Nephron progenitor cell (in vitro differentiated cells): ENCODE data around the gene JARID2.
A peak's percentile ranks its signal among the peaks of the same experiment; 100 is the strongest.

ENCODE experiments used
- DNase-seq: peaks from one replicate; pipeline ENCODE4 v3.0.0; 2021
- H3K27ac Mint-ChIP-seq: 2 replicates; pipeline ENCODE4 v1.8.0; 2021; ENCODE audit warnings: mild to moderate bottlenecking, moderate library complexity, mixed read lengths
- H3K27me3 Mint-ChIP-seq: 2 replicates; pipeline ENCODE4 v1.8.0; 2021; ENCODE audit warnings: mild to moderate bottlenecking, low read depth, mixed read lengths; ENCODE audit not compliant: poor library complexity
- H3K36me3 Mint-ChIP-seq: 2 replicates; pipeline ENCODE4 v1.8.0; 2021; ENCODE audit warnings: low read depth, mixed read lengths
- H3K4me1 Mint-ChIP-seq: 2 replicates; pipeline ENCODE4 v1.8.0; 2021; ENCODE audit warnings: mixed read lengths
- H3K4me3 Mint-ChIP-seq: 2 replicates; pipeline ENCODE4 v1.8.0; 2021; ENCODE audit warnings: mild to moderate bottlenecking, moderate library complexity, mixed read lengths
- H3K9me3 Mint-ChIP-seq: 2 replicates; pipeline ENCODE4 v1.8.0; 2021; ENCODE audit warnings: mild to moderate bottlenecking, moderate library complexity, mixed read lengths
- CTCF ChIP-seq: fragments of 200-600 bp; sonication (generic); IDR thresholded peaks from 2 replicates; pipeline ENCODE4 v1.5.0; 2021; ENCODE audit warnings: antibody characterized with exemption

Gene JARID2

GRCh38 chr6:15244620-15245360, 1.1 kb upstream of the JARID2 start:
- Mint-ChIP-seq H3K4me1 (peaks cover 29% of the 10 kb centered on the region), H3K36me3 (no peaks in the 10 kb centered on the region), H3K9me3 (no peaks in the 10 kb centered on the region), H3K27me3 (no peaks in the 10 kb centered on the region), H3K27ac (no peak overlapping the region), H3K4me3 (peak overlapping the region; percentile 100)
- TF ChIP-seq CTCF, result no peak
- peak; percentile 76 for DNase-seq

GRCh38 chr6:15246217-15246665, 372 bp downstream of the JARID2 start:
- H3K27ac Mint-ChIP-seq, result peak overlapping the region; percentile 99
- peaks cover under 1% of the 10 kb centered on the region for H3K36me3 Mint-ChIP-seq
- DNase-seq, result no peak
- peak overlapping the region; percentile 100 for H3K4me3 Mint-ChIP-seq
- no peaks in the 10 kb centered on the region for H3K27me3 Mint-ChIP-seq
- TF ChIP-seq CTCF, result no peak
- H3K4me1 Mint-ChIP-seq, result peaks cover 42% of the 10 kb centered on the region
- no peaks in the 10 kb centered on the region for H3K9me3 Mint-ChIP-seq

- Mint-ChIP-seq H3K9me3 (no peaks in the 10 kb centered on the region), H3K27ac (peak overlapping the region; percentile 88), H3K4me1 (peaks cover 48% of the 10 kb centered on the region), H3K4me3 (peak overlapping the region; percentile 100), H3K36me3 (peaks cover 4% of the 10 kb centered on the region), H3K27me3 (no peaks in the 10 kb centered on the region)
- no peak for DNase-seq
- no peak for TF ChIP-seq CTCF
These were observed 1.0 kb downstream of the JARID2 start for GRCh38 chr6:15246666-15247499.

GRCh38 chr6:15247500-15248450, 1.9 kb downstream of the JARID2 start:
- H3K36me3 Mint-ChIP-seq, result peaks cover 4% of the 10 kb centered on the region
- no peaks in the 10 kb centered on the region for H3K9me3 Mint-ChIP-seq
- H3K4me1 Mint-ChIP-seq, result peaks cover 57% of the 10 kb centered on the region

More at GRCh38 chr6:15247500-15248450, 1.9 kb downstream of the JARID2 start:
- H3K4me3 Mint-ChIP-seq, result peak overlapping the region; percentile 100
- H3K27ac Mint-ChIP-seq, result peak overlapping the region; percentile 52
- TF ChIP-seq CTCF, result no peak
- DNase-seq, result peak; percentile 72
- H3K27me3 Mint-ChIP-seq, result no peaks in the 10 kb centered on the region
